GM21528 (cell line): Measurements from ENCODE around the gene ARSJ.

Experiments used
- ATAC-seq: cut with Tn5 transposase; IDR thresholded peaks from one replicate; pipeline ENCODE4 v1.9.1; 2021; ENCODE audit warnings: mild to moderate bottlenecking, moderate library complexity; ENCODE audit not compliant: unreplicated experiment, low FRiP score

ARSJ gene

DNA sequence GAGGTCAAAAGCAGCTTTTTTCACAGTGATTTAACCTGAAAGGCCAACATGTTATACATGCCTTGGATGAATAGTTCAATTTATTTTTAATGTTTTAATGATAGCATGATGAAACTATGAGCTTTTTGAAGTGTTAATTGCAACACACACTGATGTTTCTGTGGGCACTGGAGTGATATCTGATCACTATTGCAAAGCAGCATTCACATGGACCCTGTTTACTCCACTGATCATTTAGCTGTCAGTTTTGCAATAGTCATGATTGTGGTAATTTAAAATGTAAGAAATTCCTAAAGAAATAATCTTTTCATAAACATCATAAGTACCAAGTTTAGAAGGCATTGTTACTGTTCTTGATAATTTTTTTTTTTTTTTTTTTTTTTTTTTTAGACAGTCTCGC, 74.1 kb downstream of the ARSJ start:
- ATAC-seq = no peak

DNA sequence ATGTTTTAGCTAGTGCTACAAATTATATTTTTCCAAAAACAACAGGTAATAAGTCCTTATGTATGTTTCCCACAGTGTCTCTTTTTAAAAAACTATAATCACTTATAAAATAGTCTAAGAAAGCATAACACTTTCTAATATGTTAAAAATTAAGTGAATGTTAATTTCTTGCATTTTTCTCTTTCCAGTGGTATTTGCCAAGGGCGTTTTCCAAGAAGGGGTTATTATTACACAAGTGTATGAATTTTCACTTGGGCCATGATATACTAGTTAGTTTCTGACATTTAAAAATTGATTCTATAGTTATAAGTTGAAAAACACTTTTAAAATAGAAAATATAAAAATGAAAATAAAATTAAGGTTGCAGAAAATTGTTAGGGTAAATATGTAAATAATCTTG, 74.6 kb downstream of the ARSJ start:
- no peak for ATAC-seq

DNA sequence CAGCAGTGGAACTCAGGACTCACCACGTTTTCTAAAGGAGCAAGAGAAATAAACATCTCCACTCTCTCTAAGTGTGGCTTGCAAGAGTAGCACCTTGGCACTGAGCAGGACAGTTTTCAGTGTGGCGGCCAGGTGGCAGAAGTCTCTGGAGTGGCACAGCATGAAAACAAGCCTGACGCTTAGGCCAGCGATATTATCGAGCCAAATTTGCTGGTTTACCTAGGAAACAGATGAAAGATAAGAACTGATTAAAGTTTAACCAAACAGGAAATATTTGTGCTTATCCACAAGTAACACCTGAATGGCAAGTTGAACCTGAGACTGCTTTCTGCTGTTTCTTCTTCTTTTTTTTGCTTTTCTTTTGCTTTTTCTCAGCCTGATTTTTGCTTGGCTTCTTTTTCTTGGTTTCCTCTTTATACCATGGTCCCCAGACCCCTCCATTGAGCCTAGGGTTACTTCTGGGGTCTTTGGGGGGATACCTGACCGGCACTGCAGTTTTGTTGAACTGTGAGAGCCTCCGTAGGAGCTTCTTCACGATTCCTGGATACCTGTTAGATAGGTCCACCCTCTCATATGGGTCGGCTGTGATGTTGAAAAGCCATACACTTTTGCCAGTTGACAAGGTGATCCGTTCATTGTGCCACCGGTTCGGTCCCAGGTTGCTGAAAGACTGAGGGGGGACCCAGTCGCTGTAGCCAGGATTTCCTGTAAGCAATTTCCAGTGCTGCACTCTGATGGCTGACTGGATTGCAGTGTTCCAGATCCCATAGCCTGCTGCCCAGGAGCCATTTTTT, 77.3 kb downstream of the ARSJ start:
- ATAC-seq = peak; percentile 30

DNA sequence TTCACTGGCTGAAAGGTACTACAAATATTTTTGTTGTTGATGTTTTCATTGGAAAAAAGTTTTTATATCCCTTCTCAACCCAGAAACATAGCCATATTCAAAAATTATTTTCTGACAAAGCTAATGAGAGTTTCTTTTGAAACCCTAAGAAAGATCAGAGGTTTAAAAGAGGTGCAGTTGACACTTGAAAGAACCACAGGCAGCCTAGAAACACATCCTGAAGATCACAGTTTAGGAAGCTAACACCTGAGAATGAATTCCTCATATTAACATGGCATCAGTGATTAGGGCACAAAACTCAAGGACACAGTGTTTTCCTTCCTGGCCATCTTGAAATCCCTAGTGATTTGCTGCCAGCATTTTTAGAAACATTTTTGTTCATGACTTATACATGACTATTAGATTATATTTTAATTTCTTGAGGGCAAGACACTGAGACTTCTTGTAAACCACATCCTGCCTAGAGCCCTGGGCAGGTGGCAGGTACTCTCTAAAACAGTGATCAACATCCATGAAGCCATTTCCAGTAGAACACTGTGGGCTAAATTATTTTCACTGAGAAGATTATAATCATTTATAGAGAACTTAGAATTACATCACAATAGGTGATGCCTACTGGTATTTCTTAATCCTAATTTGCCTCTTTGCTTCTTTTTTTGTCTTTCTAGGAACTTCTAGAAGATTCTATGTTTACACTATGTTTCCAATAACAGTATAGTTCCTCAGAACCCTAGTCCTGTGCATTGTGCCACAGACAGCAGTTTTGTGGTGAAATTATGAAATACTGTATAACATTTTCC, 80.0 kb downstream of the ARSJ start:
- ATAC-seq = peak; percentile 96

DNA sequence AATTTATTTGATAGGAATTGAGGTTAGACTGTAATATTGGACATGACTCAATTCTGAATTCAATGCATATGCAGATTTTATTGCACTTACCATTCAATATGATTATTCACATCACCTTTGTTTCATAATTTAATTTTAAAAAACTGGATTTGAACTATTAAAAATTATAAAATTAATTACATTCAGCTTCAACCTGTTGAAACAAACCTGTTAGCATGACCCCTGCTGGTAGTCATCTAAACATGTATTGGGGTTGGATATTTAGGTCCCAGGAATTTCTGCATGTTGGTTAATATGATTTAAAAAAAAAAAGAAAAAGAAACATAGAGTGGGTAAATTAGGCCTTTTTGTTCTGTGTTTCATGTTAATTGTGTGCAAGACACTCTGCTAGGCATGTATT, 85.9 kb downstream of the ARSJ start:
- ATAC-seq = no peak

GRCh38 chr4:113888006-113888405, 91.4 kb downstream of the ARSJ start:
- no peak for ATAC-seq

GRCh38 chr4:113885291-113885690, 94.2 kb downstream of the ARSJ start:
- no peak for ATAC-seq

DNA sequence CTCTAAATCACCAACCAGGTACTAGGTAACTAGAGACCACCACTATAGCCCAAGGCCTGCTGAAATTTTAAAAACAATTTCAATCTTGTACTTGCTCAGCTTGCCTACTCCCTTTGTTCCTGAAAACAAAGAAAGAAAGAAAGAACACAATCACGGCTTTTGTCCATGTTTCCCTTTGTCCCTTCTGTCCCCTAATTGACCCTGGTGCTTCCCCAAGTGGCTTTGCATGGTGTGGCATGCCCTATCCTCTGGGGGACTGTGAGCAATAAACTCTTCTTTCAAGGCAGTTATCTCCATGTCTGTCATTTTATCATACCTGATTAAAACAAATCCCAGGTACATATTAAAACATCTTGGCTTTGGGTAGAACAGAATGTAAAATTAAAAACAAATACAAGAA, 94.8 kb downstream of the ARSJ start:
- ATAC-seq = no peak

- no peak for ATAC-seq
Observed at GRCh38 chr4:113882668-113883067, 96.8 kb downstream of the ARSJ start.

- no peak for ATAC-seq
Observed at GRCh38 chr4:113881256-113881655, 98.2 kb downstream of the ARSJ start.

- ATAC-seq = no peak
Observed at GRCh38 chr4:113880240-113881028, 99.0 kb downstream of the ARSJ start.

GRCh38 chr4:113878668-113879067, 100.8 kb downstream of the ARSJ start:
- no peak for ATAC-seq

- no peak for ATAC-seq
Observed at GRCh38 chr4:113874480-113874879, 105.0 kb downstream of the ARSJ start.

DNA sequence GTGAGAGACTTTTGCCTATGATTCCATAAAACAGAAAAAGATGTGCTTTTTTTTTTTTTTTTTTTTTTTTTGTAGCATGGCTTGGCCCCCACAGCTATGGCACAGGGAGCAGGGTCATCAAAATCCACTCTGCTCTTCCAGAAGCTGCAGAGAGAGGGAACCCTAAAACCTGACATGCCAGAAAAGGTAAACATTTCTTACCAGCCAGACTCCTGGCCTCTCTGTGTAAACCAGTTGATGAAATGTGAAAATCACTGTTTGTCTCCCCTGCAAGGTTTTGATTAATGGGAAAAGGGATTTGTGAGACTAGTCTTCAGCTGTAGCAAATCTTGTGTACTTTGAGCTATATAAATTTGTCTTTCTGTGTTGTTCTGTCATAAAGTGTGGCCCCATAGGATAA, 105.9 kb downstream of the ARSJ start:
- ATAC-seq = no peak

GRCh38 chr4:113872426-113873260, 106.8 kb downstream of the ARSJ start:
- no peak for ATAC-seq

DNA sequence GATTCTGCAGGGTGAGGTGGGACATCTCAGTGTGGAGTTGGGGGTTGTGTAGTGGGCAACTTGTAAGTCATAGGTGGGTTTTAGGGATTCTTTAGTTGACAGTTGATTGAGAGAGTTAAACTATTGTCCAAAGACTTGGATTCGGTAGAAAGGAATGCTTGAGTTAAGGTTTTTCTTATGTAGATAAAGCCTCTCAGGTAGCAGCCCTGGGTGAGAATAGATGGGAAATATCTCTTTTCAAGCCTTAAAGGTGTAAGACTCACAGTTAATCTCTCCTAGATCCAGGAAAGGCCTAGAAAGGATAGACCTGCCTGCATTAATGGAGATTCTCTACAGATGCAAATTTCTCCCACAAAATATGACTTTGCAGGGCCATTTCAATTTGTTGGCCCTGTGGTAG, 108.4 kb downstream of the ARSJ start:
- no peak for ATAC-seq

DNA sequence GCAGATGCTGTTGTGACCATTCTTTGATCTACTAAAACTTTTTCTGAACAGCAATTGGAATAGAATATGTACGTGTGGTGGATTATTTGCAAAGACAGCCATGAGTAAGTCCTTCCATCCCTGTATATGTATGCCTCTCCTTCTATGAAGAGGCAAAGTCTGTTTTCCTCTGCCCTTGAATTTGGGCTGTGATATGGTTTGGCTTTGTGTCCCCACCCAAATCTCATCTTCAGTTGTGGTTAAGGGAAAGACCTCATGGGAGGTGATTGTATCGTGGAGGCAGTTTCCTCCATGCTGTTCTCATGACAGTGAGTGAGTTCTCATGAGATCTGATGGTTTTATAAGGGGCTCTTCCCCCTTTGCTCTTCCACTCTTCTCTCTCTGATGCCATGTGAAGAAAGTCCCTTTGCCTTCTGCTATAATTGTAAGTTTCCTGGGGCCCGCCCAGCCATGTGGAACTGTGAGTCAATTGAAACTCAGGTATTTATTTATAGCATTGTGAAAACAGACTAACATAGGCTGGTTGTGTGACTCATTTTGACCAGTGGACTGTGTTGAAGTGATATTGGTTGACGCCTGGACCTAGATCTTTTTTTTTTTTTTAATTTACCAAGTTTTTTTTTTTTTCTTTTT, 109.6 kb downstream of the ARSJ start:
- ATAC-seq = peak; percentile 93

- no peak for ATAC-seq
Observed at GRCh38 chr4:113866611-113867010, 112.8 kb downstream of the ARSJ start.

- no peak for ATAC-seq
Observed at GRCh38 chr4:113858924-113859323, 120.5 kb downstream of the ARSJ start.

DNA sequence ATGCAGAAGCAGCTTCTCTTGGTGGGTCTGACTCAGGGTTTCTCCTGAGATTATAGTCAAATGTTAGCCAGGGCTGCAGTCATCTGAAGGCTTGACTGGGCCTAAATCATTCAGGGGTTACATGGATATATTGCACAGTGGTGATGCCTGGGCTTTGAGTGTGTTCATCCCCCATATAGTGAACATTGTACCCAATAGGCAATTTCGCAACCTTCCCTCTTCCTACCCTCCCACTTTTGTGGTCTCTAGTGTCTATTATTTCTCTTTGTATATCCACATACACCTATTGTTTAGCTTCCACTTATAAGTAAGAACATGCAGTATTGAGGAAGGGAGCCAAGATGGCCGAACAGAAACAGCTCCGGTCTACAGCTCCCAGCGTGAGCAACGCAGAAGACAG, 127.6 kb downstream of the ARSJ start:
- ATAC-seq = no peak
